ENCODE results near the gene AP1S1. TPM values are rescaled to one million over a fixed set of nuclear protein-coding genes. Genes with fewer than 3 reads are reported as not detected.
"Not testable (repeated sequence)": the region's sequence is repeated elsewhere in the genome, so short reads cannot be mapped to it uniquely, and the experiment has no call there.

AP1S1 gene
- total RNA-seq, 1 experiment from 2014 or later = 89.2 TPM

GRCh38 chr7:101132626-101133600 is 21.4 kb upstream of the AP1S1 start:
- not testable (repeated sequence) for H3K4me3 ChIP-seq; DNase-seq; H3K36me3 ChIP-seq; H3K9me3 ChIP-seq (replicated peaks); H3K27me3 ChIP-seq; H3K27ac ChIP-seq; H3K4me1 ChIP-seq

GRCh38 chr7:101133621-101134398 is 20.5 kb upstream of the AP1S1 start:
- H3K4me1 ChIP-seq = peaks cover 7% of the 10 kb centered on the region
- H3K27me3 ChIP-seq = no peaks in the 10 kb centered on the region
- no peak overlapping the region for H3K4me3 ChIP-seq
- H3K27ac ChIP-seq = no peak overlapping the region
- no peak for DNase-seq
- H3K9me3 ChIP-seq (replicated peaks) = no peaks in the 10 kb centered on the region
- no peaks in the 10 kb centered on the region for H3K36me3 ChIP-seq

DNA sequence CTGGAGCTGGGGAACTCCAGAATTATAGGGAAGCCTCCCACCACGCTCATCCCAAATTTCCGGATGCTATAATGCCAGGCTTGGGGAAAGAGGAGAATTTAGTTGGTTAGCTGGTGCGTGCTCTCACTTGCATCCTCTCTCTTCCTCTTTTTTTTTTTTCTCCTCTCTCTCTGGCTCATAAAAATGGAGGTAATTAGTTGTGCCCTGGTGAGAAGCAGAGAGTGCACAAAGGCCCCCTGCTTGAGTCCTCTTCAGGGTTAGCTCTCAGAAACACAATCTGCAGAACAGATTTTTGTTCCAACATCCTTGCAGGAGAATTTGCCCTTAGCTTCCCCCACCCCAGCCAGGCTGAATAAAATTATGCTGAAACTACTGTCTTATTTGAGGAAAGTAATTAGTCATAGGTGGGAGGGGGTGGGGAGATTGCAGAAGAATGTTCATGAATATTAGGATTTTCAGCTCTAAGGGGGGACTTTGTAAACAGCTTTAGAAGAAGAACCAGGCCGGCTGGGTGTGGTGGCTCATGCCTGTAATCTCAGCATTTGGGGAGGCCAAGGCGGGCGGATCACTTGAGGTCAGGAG is 19.8 kb upstream of the AP1S1 start:
- Histone ChIP-seq H3K27me3 (no peaks in the 10 kb centered on the region), H3K9me3 (replicated peaks) (no peaks in the 10 kb centered on the region), H3K4me3 (no peak overlapping the region), H3K4me1 (peaks cover 11% of the 10 kb centered on the region), H3K36me3 (no peaks in the 10 kb centered on the region), H3K27ac (no peak overlapping the region)
- DNase-seq = no peak

- peak overlapping the region; percentile 87 for H3K27ac ChIP-seq
- H3K36me3 ChIP-seq = no peaks in the 10 kb centered on the region
- H3K9me3 ChIP-seq (replicated peaks) = no peaks in the 10 kb centered on the region
- H3K4me3 ChIP-seq = peak overlapping the region; percentile 44; the same call in 1 of the 2 replicates
- DNase-seq = no peak
- peaks cover 11% of the 10 kb centered on the region for H3K4me1 ChIP-seq
- no peaks in the 10 kb centered on the region for H3K27me3 ChIP-seq
Observed at GRCh38 chr7:101137651-101138212, 16.5 kb upstream of the AP1S1 start.

GRCh38 chr7:101138213-101138870 is 15.9 kb upstream of the AP1S1 start:
- Histone ChIP-seq H3K4me3 (peak overlapping the region; percentile 44), H3K36me3 (no peaks in the 10 kb centered on the region), H3K27me3 (no peaks in the 10 kb centered on the region), H3K27ac (peak overlapping the region; percentile 87), H3K4me1 (peaks cover 11% of the 10 kb centered on the region), H3K9me3 (replicated peaks) (no peaks in the 10 kb centered on the region)
- DNase-seq = peak; percentile 94 to 96

GRCh38 chr7:101140339-101140699 is 14.0 kb upstream of the AP1S1 start:
- Histone ChIP-seq H3K4me3 (no peak overlapping the region), H3K27ac (no peak overlapping the region), H3K4me1 (peaks cover 14% of the 10 kb centered on the region), H3K27me3 (0 out of 2 replicates have a peak, but pooled peaks cover 5% of the 10 kb centered on the region), H3K36me3 (no peaks in the 10 kb centered on the region), H3K9me3 (replicated peaks) (no peaks in the 10 kb centered on the region)
- peak in 1 of 2 experiments; percentile 49 for DNase-seq

DNA sequence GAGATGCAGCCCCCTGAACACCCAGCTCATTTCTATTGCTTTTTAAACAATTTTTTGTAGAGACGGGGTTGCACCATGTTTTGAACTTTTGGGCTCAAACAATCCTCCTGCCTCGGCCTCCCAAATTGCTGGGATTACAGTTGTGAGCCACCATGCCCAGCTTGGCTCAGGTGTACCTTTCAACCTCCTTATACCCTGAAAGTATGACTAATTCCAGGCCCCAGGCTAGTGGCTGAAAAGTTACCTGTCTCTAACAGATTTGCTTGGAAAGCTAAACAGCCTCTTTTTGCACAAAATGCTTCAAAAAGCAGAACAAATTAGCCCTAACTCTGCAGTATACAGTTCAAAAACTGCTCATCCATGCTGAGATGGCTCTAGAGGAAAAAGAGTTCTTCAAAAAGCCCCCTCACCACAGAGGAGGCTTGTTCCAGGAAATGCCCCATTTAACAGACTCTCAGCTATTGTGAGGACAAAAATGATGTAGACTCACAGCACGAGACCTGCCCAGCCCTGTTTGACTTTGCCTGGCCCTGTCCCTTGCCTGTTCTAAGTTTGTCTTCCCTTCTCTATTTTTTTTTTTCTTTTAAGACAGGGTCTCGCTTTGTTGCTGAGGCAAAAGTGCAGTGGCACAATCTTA is 13.4 kb upstream of the AP1S1 start:
- H3K27ac ChIP-seq = no peak overlapping the region

DNA sequence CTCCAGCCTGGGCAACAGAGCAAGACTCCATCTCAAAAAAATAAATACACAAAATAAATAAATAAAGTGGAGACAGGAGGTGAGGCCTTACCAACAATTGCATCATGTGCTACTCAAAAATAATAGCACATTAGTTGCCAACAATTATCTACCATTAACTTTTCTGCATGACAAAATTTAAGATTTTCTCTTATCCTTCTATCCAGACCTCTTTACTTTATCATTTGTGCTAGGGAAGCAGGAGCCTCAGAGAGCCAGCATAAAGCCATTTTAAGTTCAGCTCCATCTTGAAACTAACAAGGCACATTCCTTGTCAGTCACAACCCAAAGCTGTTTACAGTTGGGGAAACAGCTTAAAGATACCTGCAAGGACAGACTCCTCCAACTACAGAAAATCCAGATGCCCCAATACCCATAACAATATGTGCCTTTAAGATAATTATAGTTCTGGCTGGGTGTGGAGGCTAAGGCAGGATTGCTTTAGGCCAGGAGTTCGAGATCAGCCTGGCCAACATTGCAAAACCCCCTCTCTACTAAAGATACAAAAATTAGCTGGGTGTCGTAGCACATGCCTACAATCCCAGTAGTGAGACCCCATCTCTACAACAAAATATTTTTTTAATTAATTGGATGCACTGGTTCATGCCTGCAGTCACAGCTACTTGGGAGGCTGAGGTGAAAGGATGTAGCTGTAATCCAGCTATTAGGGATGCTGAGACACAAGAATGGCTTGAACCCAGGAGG is 2.2 kb upstream of the AP1S1 start:
- Histone ChIP-seq H3K27ac (no peak overlapping the region), H3K9me3 (replicated peaks) (no peaks in the 10 kb centered on the region), H3K4me1 (peaks cover 3% of the 10 kb centered on the region; the same call in 1 of the 2 replicates), H3K36me3 (no peaks in the 10 kb centered on the region), H3K27me3 (peaks cover 27% of the 10 kb centered on the region), H3K4me3 (no peak overlapping the region)
- DNase-seq = no peak

More for the DNA sequence above, 13.4 kb upstream of the AP1S1 start:
- Histone ChIP-seq H3K36me3 (no peaks in the 10 kb centered on the region), H3K27me3 (peaks cover 5% of the 10 kb centered on the region; the same call in 1 of the 2 replicates), H3K9me3 (replicated peaks) (no peaks in the 10 kb centered on the region), H3K4me3 (no peak overlapping the region), H3K4me1 (peaks cover 14% of the 10 kb centered on the region)
- no peak for DNase-seq

- no peaks in the 10 kb centered on the region for H3K9me3 ChIP-seq (replicated peaks)
- peaks cover 3% of the 10 kb centered on the region; the same call in 1 of the 2 replicates for H3K4me1 ChIP-seq
- peak overlapping the region; percentile 42; the same call in 1 of the 2 replicates for H3K27ac ChIP-seq
- H3K27me3 ChIP-seq = peaks cover 9% of the 10 kb centered on the region; the same call in 1 of the 2 replicates
- peak overlapping the region; percentile 95 for H3K4me3 ChIP-seq
- no peak for DNase-seq
- H3K36me3 ChIP-seq = no peaks in the 10 kb centered on the region
Observed at GRCh38 chr7:101154693-101155102, 422 bp downstream of the AP1S1 start.

- Histone ChIP-seq H3K27ac (peak overlapping the region; percentile 42; the same call in 1 of the 2 replicates), H3K9me3 (replicated peaks) (no peaks in the 10 kb centered on the region), H3K27me3 (0 out of 2 replicates have a peak, but pooled peaks cover 8% of the 10 kb centered on the region), H3K4me3 (peak overlapping the region; percentile 95), H3K36me3 (no peaks in the 10 kb centered on the region), H3K4me1 (peaks cover 3% of the 10 kb centered on the region; the same call in 1 of the 2 replicates)
- DNase-seq = no peak
Observed at GRCh38 chr7:101155303-101155702, 1.0 kb downstream of the AP1S1 start.

DNA sequence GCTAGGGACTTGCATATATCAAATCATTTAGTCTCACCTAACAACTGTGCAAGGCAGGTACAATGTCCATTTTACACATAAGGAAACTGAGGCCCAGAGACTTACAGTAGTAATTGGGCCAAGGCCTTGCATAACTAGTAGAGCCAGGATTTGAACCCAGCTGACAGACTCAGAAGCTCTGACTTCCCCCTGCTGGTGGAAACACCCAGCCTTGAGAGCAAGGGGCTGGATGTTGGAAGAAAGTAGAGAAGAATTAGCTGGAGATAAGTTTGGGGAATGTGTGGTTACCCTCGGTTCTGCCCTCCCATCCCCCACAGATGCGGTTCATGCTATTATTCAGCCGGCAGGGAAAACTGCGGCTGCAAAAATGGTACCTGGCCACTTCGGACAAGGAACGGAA is 2.0 kb downstream of the AP1S1 start:
- Histone ChIP-seq H3K27ac (no peak overlapping the region), H3K36me3 (no peaks in the 10 kb centered on the region), H3K27me3 (0 out of 2 replicates have a peak, but pooled peaks cover 5% of the 10 kb centered on the region), H3K9me3 (replicated peaks) (no peaks in the 10 kb centered on the region), H3K4me3 (no peak overlapping the region), H3K4me1 (peaks cover 3% of the 10 kb centered on the region; the same call in 1 of the 2 replicates)
- no peak for DNase-seq

- DNase-seq = no peak
- Histone ChIP-seq H3K4me1 (peaks cover 3% of the 10 kb centered on the region; the same call in 1 of the 2 replicates), H3K27ac (no peak overlapping the region), H3K27me3 (0 out of 2 replicates have a peak, but pooled peaks cover 3% of the 10 kb centered on the region), H3K36me3 (no peaks in the 10 kb centered on the region), H3K4me3 (no peak overlapping the region), H3K9me3 (replicated peaks) (no peaks in the 10 kb centered on the region)
Observed at GRCh38 chr7:101156866-101157589, 2.8 kb downstream of the AP1S1 start.
